Lung (tissue), 12 donors: Measurements from ENCODE around the gene FBXO7. TPM values are rescaled to one million over a fixed set of nuclear protein-coding genes. Genes with fewer than 3 reads are reported as not detected.

Source experiments
- ATAC-seq: fragments of 200-7000 bp; cut with Tn5 transposase; one replicate; pipeline ENCODE4 v1.9.1; 2020; ENCODE audit warnings: moderate number of reproducible peaks; ENCODE audit not compliant: insufficient read depth, low FRiP score
- DNase-seq, 3 donors: peaks; one replicate each; pipeline ENCODE4 v3.0.0-alpha.2; 2013 to 2017
- H3K27ac ChIP-seq, 2 donors: one replicate each; pipeline ENCODE4 v1.5.1; 2013; ENCODE audit warnings: mild to moderate bottlenecking in 2 of 2, moderate library complexity in 2 of 2, control low read depth in 1 of 2, inconsistent platforms in 1 of 2, low read depth in 1 of 2, low read length in 1 of 2
- H3K27me3 ChIP-seq, 3 donors: one replicate each; pipeline ENCODE4 v1.5.1; 2013; ENCODE audit warnings: low read length in 2 of 3; ENCODE audit not compliant: control insufficient read depth in 3 of 3, insufficient read depth in 3 of 3
- H3K36me3 ChIP-seq, 4 donors: one replicate each; pipeline ENCODE4 v1.5.1; 2013; ENCODE audit warnings: low read length in 4 of 4, mild to moderate bottlenecking in 1 of 4, moderate library complexity in 1 of 4; ENCODE audit not compliant: control insufficient read depth in 4 of 4, insufficient read depth in 4 of 4
- H3K4me1 ChIP-seq, 5 donors: one replicate each; pipeline ENCODE4 v1.5.1; 2013; ENCODE audit warnings: low read length in 5 of 5, mild to moderate bottlenecking in 2 of 5, moderate library complexity in 1 of 5; ENCODE audit not compliant: control insufficient read depth in 5 of 5, insufficient read depth in 5 of 5
- H3K4me3 ChIP-seq: one replicate; pipeline ENCODE4 v1.5.1; 2013; ENCODE audit warnings: mild to moderate bottlenecking, control low read depth, moderate library complexity
- H3K9ac ChIP-seq, 2 donors: one replicate each; pipeline ENCODE4 v1.5.1; 2013; ENCODE audit warnings: low read length in 2 of 2, control low read depth in 1 of 2; ENCODE audit not compliant: insufficient read depth in 1 of 2
- H3K9me3 ChIP-seq, 4 donors: one replicate each; pipeline ENCODE4 v1.5.1; 2013; ENCODE audit warnings: low read length in 3 of 4, mild to moderate bottlenecking in 1 of 4, moderate library complexity in 1 of 4; ENCODE audit not compliant: control insufficient read depth in 4 of 4, insufficient read depth in 3 of 4
- CTCF ChIP-seq: IDR thresholded peaks from 2 replicates; pipeline ENCODE4 v1.5.1; 2012; ENCODE audit warnings: mild to moderate bottlenecking; ENCODE audit errors: control extremely low read depth, extremely low read depth
- WGBS, 2 donors: extraction: QIAGEN DNeasy Blood & Tissue Kit; methylation state at CpG; one replicate each; pipeline ENCODE4 v1.1.7; 2013; 5-methylcytosine and 5-hydroxymethylcytosine counted together
- polyA plus RNA-seq, 2 donors: library from polyadenylated mRNA; stranded (reverse); fragments of 200-250 nt; gene quantifications; one replicate each; pipeline ENCODE4 v1.2.1, GENCODE V29; 2013
- total RNA-seq, 2 donors: library from RNA; depleted of rRNA in 1 of 2; stranded (reverse); fragments of >200 nt in 1 of 2; gene quantifications; one replicate each; pipeline ENCODE4 v1.2.1, GENCODE V29; 2014 to 2021
- donor health status: control.
- donor health status: control.
- donor health status: Bipolar disorder and iron deficiency.
- donor health status: healthy.
- donor health status: DM: yes; HTN: yes; CAD: no.

Gene FBXO7
- total and polyA plus RNA-seq, 4 donors = 48.8 to 117 (median 72.1) TPM

- peaks cover 0 to 2% (median 0%) of the 10 kb centered on the region in 4 donors for H3K36me3 ChIP-seq
- 76 to 78% methylated on average over 5 of the region's 5 CpGs for WGBS, 2 donors
- H3K9ac ChIP-seq = no peak overlapping the region
- DNase-seq = no peak
- H3K9me3 ChIP-seq = peaks cover 0 to 3% (median under 1%) of the 10 kb centered on the region in 4 donors
- H3K27me3 ChIP-seq = no peaks in the 10 kb centered on the region
- no peak overlapping the region for H3K27ac ChIP-seq
- no peak overlapping the region for H3K4me3 ChIP-seq
- no peak for TF ChIP-seq CTCF
- no peak for ATAC-seq
- H3K4me1 ChIP-seq = no peaks in the 10 kb centered on the region
These were observed 47.6 kb downstream of the FBXO7 start for GRCh38 chr22:32522237-32522636.

DNA sequence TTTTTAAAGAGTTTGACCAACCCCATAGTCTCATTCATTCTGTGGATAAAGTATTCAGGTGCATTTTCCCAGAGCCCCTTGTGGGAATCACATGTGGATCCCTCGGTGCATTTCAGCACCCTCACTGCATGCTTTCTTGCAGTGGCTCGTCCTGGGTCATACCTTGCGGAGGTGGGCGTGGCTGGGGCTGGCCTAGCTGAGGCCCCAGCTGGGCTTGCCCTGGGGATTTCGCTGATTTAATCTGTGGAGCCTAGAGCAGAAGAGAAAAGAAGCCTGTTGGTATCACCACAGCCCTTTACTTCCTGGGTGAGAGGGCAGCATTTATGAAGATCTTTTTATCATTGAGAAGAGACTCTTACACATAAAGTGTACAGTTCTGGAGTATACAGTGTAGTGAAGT is 53.1 kb downstream of the FBXO7 start:
- Histone ChIP-seq H3K9ac (no peak overlapping the region), H3K27me3 (no peaks in the 10 kb centered on the region), H3K4me1 (peaks cover 2 to 27% (median 17%) of the 10 kb centered on the region in 5 donors), H3K4me3 (no peak overlapping the region), H3K9me3 (peaks cover 0 to 3% (median 0%) of the 10 kb centered on the region in 4 donors), H3K27ac (no peak overlapping the region), H3K36me3 (no peaks in the 10 kb centered on the region)
- 81 to 94% methylated on average over 5 of the region's 5 CpGs for WGBS, 2 donors
- no peak for TF ChIP-seq CTCF
- DNase-seq (no peak), ATAC-seq (no peak)

GRCh38 chr22:32528316-32528715 is 53.7 kb downstream of the FBXO7 start:
- WGBS, 2 donors = 89 to 95% methylated on average over 9 of the region's 9 CpGs
- Histone ChIP-seq H3K27ac (no peak overlapping the region), H3K27me3 (no peaks in the 10 kb centered on the region), H3K4me1 (peaks cover 2 to 33% (median 18%) of the 10 kb centered on the region in 5 donors), H3K9ac (no peak overlapping the region), H3K36me3 (no peaks in the 10 kb centered on the region), H3K4me3 (no peak overlapping the region), H3K9me3 (peaks cover 0 to 3% (median 0%) of the 10 kb centered on the region in 4 donors)
- DNase-seq (no peak), ATAC-seq (no peak)
- TF ChIP-seq CTCF = no peak
